HUDEP-2 (cell line): ENCODE data around the gene FBXO21.

Source experiments
- DNase-seq, 76 experiments: peaks; one replicate each; lab custom pipeline; 2025; ENCODE audit not compliant: unreplicated experiment in 76 of 76; lab: John Stamatoyannopoulos, UW

The FBXO21 gene

GRCh38 chr12:117167769-117168168 is 22.5 kb downstream of the FBXO21 start:
- no peak for DNase-seq

- no peak for DNase-seq
Measured at GRCh38 chr12:117166107-117166506, 24.2 kb downstream of the FBXO21 start.

GRCh38 chr12:117165342-117165741 is 24.9 kb downstream of the FBXO21 start:
- no peak for DNase-seq

GRCh38 chr12:117162633-117163032 is 27.6 kb downstream of the FBXO21 start:
- no peak for DNase-seq

GRCh38 chr12:117162167-117162539 is 28.1 kb downstream of the FBXO21 start:
- no peak for DNase-seq

- DNase-seq = no peak
Measured at GRCh38 chr12:117161460-117162166, 28.7 kb downstream of the FBXO21 start.

- DNase-seq = no peak
Measured at GRCh38 chr12:117159674-117160073, 30.6 kb downstream of the FBXO21 start.

- DNase-seq = no peak
Measured at GRCh38 chr12:117158911-117159553, 31.2 kb downstream of the FBXO21 start.

- no peak for DNase-seq
Measured at GRCh38 chr12:117158096-117158495, 32.2 kb downstream of the FBXO21 start.

GRCh38 chr12:117155278-117156060 is 34.8 kb downstream of the FBXO21 start:
- DNase-seq = peak in 66 of 76 experiments; percentile 6 to 68 (median 46)

GRCh38 chr12:117152793-117153775 is 37.2 kb downstream of the FBXO21 start:
- no peak for DNase-seq

- no peak for DNase-seq
Measured at GRCh38 chr12:117151403-117152031, 38.8 kb downstream of the FBXO21 start.

GRCh38 chr12:117149431-117149830 is 40.8 kb downstream of the FBXO21 start:
- peak in 34 of 76 experiments; percentile 3 to 57 (median 17) for DNase-seq

GRCh38 chr12:117148642-117149041 is 41.6 kb downstream of the FBXO21 start:
- DNase-seq = peak in 1 of 76 experiments; percentile 35

- peak in 3 of 76 experiments; percentile 2 to 15 (median 13) for DNase-seq
Measured at GRCh38 chr12:117147639-117148038, 42.6 kb downstream of the FBXO21 start.

- DNase-seq = no peak
Measured at GRCh38 chr12:117145597-117146154, 44.6 kb downstream of the FBXO21 start.

GRCh38 chr12:117144599-117144998 is 45.7 kb downstream of the FBXO21 start:
- no peak for DNase-seq

- no peak for DNase-seq
Measured at GRCh38 chr12:117143008-117143532, 47.2 kb downstream of the FBXO21 start.

GRCh38 chr12:117142094-117142493 is 48.2 kb downstream of the FBXO21 start:
- DNase-seq = no peak
